ENCODE data around the gene C2CD4A. TPM values are rescaled to one million over a fixed set of nuclear protein-coding genes. Genes with fewer than 3 reads are reported as not detected.

C2CD4A gene
- total and polyA plus RNA-seq, 10 of the 15 experiments (the other 5 are each of a cell fraction or from before 2014, with no cell fraction given) = not detected

DNA sequence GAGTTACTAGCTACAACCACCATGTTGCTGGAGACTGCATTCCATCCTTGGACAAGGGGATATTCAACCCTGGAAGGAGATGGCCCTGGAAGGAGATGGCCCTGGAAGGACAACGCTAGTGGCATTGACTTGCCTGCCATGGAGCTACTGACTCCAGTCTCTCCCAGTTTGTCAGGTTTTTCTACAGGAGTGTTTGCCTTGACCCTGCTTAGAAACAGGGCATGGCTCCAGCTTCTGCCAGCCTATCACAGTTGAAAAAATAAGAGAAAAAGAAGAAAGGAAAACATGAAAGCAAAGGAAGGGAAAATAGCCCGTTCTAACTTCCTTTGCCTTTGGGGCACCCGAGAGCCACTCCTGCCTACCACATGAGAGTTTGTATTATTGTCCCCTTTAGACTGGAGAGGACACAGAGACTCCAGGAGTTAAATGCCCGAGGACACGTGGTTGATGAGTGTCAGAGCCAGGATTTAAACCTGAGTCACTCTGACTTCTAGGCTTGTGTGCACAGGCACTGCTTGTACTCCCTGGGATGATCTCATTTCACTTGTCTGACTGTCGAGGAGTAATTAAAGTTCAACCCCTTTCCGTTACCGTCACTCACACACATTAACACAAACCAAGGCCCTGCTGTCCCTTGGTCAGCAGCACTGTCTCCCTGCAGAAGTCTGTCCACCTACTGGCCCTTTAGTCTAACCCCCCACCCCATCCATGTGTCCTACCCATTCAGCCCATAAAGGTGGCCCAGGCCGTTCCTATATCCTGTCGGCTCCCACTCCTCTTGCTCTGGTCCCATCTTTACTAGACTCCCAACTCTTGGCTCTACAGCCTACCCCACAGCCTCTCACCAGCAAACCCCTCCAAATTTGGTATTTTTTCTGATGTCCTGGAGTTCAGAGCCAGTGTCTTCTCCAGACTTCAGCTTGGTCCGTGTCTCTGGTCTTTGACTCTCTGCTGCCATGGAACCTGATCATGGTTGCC lies 46.1 kb downstream of the C2CD4A start:
- H3K27me3 ChIP-seq (replicated peaks in 1 of 2; ENCODE audit: control insufficient read depth in 2 of 2, insufficient read depth in 2 of 2, low read length in 1 of 2) = no peaks in the 10 kb centered on the region
- H3K27ac ChIP-seq (ENCODE audit: control insufficient read depth, insufficient read depth) = no peak overlapping the region
- no peaks in the 10 kb centered on the region for H3K79me2 ChIP-seq (ENCODE audit: control insufficient read depth, insufficient read depth, low read length)
- SMC1A ChIA-PET (ENCODE audit: uncharacterized antibody, unreplicated experiment) = no interaction called here
- no peaks in the 10 kb centered on the region for H3K9me3 ChIP-seq (replicated peaks; ENCODE audit: control insufficient read depth, insufficient read depth, low read length)
- no peaks in the 10 kb centered on the region for H3K4me1 ChIP-seq (ENCODE audit: control insufficient read depth, insufficient read depth, low read length)
- intact Hi-C loops (cut with micrococcal nuclease; ENCODE audit: unreplicated experiment) = no loop called here
- H4K20me1 ChIP-seq (ENCODE audit: control insufficient read depth, insufficient read depth) = no peaks in the 10 kb centered on the region
- POLR2A ChIA-PET = no interaction called here
- FAIRE-seq (no peak), DNase-seq (ENCODE audit: low read depth, low spot score) (no peak), ATAC-seq (no peak)
- H3K4me3 ChIP-seq = no peak overlapping the region
- no TSS peak for BruUV-seq (replicated peaks)
- H3K9ac ChIP-seq (ENCODE audit: control insufficient read depth, insufficient read depth, low read length) = no peak overlapping the region
- no peak overlapping the region for H2AFZ ChIP-seq (ENCODE audit: control insufficient read depth, low read depth, low read length)
- H3K36me3 ChIP-seq (ENCODE audit: control insufficient read depth in 2 of 2, insufficient read depth in 2 of 2, low read length in 1 of 2) = no peaks in the 10 kb centered on the region
- RAD21 ChIA-PET (ENCODE audit: unreplicated experiment) = no interaction called here
- no peak overlapping the region for H3K4me2 ChIP-seq (ENCODE audit: control insufficient read depth, insufficient read depth)
- in situ Hi-C loops (cut with MboI) = no loop called here
- WGBS (ENCODE audit: insufficient coverage, insufficient replicate concordance, low lambda C conversion rate, missing lambda C conversion rate) = 42% methylated on average over 11 of the region's 11 CpGs
- CTCF ChIA-PET = no interaction called here
- TF ChIP-seq, protein P1, sequence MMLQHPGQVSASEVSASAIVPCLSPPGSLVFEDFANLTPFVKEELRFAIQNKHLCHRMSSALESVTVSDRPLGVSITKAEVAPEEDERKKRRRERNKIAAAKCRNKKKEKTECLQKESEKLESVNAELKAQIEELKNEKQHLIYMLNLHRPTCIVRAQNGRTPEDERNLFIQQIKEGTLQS (IDR thresholded peaks at IDR 0.05; ENCODE audit: borderline replicate concordance, extremely low read depth, low read depth, low read length) = no peak
- TF ChIP-seq STAT3 (IDR thresholded peaks at IDR 0.05; ENCODE audit: low read depth, low read length) (no peak), RB1 (IDR thresholded peaks at IDR 0.05; ENCODE audit: borderline replicate concordance) (no peak), MTA3 (IDR thresholded peaks at IDR 0.05; ENCODE audit: borderline replicate concordance, low read length) (no peak), STAT1 (conservative IDR thresholded peaks at IDR 0.05) (no peak), RAD51 (IDR thresholded peaks at IDR 0.05) (no peak), DPF2 (IDR thresholded peaks at IDR 0.05) (no peak), RBBP5 (conservative IDR thresholded peaks at IDR 0.05) (no peak), CREB1 (IDR thresholded peaks at IDR 0.05; ENCODE audit: low read depth) (no peak), RUNX3 (IDR thresholded peaks at IDR 0.05; ENCODE audit: low read length) (no peak), KDM1A (IDR thresholded peaks at IDR 0.05; ENCODE audit: borderline replicate concordance) (no peak)
- TF ChIP-seq, protein P2, sequence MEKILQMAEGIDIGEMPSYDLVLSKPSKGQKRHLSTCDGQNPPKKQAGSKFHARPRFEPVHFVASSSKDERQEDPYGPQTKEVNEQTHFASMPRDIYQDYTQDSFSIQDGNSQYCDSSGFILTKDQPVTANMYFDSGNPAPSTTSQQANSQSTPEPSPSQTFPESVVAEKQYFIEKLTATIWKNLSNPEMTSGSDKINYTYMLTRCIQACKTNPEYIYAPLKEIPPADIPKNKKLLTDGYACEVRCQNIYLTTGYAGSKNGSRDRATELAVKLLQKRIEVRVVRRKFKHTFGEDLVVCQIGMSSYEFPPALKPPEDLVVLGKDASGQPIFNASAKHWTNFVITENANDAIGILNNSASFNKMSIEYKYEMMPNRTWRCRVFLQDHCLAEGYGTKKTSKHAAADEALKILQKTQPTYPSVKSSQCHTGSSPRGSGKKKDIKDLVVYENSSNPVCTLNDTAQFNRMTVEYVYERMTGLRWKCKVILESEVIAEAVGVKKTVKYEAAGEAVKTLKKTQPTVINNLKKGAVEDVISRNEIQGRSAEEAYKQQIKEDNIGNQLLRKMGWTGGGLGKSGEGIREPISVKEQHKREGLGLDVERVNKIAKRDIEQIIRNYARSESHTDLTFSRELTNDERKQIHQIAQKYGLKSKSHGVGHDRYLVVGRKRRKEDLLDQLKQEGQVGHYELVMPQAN (conservative IDR thresholded peaks at IDR 0.05) = no peak
- TF ChIP-seq, protein P3, sequence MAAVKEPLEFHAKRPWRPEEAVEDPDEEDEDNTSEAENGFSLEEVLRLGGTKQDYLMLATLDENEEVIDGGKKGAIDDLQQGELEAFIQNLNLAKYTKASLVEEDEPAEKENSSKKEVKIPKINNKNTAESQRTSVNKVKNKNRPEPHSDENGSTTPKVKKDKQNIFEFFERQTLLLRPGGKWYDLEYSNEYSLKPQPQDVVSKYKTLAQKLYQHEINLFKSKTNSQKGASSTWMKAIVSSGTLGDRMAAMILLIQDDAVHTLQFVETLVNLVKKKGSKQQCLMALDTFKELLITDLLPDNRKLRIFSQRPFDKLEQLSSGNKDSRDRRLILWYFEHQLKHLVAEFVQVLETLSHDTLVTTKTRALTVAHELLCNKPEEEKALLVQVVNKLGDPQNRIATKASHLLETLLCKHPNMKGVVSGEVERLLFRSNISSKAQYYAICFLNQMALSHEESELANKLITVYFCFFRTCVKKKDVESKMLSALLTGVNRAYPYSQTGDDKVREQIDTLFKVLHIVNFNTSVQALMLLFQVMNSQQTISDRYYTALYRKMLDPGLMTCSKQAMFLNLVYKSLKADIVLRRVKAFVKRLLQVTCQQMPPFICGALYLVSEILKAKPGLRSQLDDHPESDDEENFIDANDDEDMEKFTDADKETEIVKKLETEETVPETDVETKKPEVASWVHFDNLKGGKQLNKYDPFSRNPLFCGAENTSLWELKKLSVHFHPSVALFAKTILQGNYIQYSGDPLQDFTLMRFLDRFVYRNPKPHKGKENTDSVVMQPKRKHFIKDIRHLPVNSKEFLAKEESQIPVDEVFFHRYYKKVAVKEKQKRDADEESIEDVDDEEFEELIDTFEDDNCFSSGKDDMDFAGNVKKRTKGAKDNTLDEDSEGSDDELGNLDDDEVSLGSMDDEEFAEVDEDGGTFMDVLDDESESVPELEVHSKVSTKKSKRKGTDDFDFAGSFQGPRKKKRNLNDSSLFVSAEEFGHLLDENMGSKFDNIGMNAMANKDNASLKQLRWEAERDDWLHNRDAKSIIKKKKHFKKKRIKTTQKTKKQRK (IDR thresholded peaks at IDR 0.05; ENCODE audit: low read depth, low read length) = no peak
- TF ChIP-seq, protein P4, sequence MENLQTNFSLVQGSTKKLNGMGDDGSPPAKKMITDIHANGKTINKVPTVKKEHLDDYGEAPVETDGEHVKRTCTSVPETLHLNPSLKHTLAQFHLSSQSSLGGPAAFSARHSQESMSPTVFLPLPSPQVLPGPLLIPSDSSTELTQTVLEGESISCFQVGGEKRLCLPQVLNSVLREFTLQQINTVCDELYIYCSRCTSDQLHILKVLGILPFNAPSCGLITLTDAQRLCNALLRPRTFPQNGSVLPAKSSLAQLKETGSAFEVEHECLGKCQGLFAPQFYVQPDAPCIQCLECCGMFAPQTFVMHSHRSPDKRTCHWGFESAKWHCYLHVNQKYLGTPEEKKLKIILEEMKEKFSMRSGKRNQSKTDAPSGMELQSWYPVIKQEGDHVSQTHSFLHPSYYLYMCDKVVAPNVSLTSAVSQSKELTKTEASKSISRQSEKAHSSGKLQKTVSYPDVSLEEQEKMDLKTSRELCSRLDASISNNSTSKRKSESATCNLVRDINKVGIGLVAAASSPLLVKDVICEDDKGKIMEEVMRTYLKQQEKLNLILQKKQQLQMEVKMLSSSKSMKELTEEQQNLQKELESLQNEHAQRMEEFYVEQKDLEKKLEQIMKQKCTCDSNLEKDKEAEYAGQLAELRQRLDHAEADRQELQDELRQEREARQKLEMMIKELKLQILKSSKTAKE (IDR thresholded peaks at IDR 0.05; ENCODE audit: low read depth, poor library complexity, severe bottlenecking) = no peak
- TF ChIP-seq, protein P5, sequence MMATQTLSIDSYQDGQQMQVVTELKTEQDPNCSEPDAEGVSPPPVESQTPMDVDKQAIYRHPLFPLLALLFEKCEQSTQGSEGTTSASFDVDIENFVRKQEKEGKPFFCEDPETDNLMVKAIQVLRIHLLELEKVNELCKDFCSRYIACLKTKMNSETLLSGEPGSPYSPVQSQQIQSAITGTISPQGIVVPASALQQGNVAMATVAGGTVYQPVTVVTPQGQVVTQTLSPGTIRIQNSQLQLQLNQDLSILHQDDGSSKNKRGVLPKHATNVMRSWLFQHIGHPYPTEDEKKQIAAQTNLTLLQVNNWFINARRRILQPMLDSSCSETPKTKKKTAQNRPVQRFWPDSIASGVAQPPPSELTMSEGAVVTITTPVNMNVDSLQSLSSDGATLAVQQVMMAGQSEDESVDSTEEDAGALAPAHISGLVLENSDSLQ (IDR thresholded peaks at IDR 0.05) = no peak

Data from GM12878 (cell line).